Thoracic aorta (tissue), 2 donors: ENCODE data around the gene FOXJ2. TPM values are rescaled to one million over a fixed set of nuclear protein-coding genes. Genes with fewer than 3 reads are reported as not detected.
A peak's percentile ranks its signal among the peaks of the same experiment; 100 is the strongest.
"Not testable (repeated sequence)": the region's sequence is repeated elsewhere in the genome, so short reads cannot be mapped to it uniquely, and the experiment has no call there.

ENCODE experiments used
- ATAC-seq: fragments of 150-250 bp; one replicate; pipeline ENCODE4 v1.8.0; 2017; ENCODE audit warnings: low read depth; ENCODE audit not compliant: insufficient number of reproducible peaks, low FRiP score
- DNase-seq: peaks from one replicate; pipeline ENCODE4 v3.0.0-alpha.2; 2020; ENCODE audit warnings: low spot score
- H3K27ac ChIP-seq, 2 donors: fragments of 200-600 bp; sonication (generic); 1 replicate in 1 of 2; 2 replicates in 1 of 2; pipeline ENCODE4 v1.5.1; 2016; ENCODE audit warnings: mild to moderate bottlenecking in 2 of 2, moderate library complexity in 2 of 2
- H3K27me3 ChIP-seq: fragments of 200-600 bp; sonication (generic); replicated peaks from 2 replicates; pipeline ENCODE4 v1.6.0; 2016; ENCODE audit warnings: mild to moderate bottlenecking; ENCODE audit not compliant: insufficient read depth
- H3K36me3 ChIP-seq: fragments of 200-600 bp; sonication (generic); one replicate; pipeline ENCODE4 v1.5.1; 2016
- H3K4me1 ChIP-seq, 2 donors: fragments of 200-600 bp; sonication (generic); 1 replicate in 1 of 2; 2 replicates in 1 of 2; pipeline versions ENCODE4 v1.5.1 to v1.6.0; 2016; ENCODE audit warnings: low read depth in 2 of 2, mild to moderate bottlenecking in 1 of 2; ENCODE audit not compliant: control insufficient read depth in 1 of 2
- H3K4me3 ChIP-seq: fragments of 200-600 bp; sonication (generic); 2 replicates; pipeline ENCODE4 v1.5.1; 2016; ENCODE audit warnings: mild to moderate bottlenecking
- H3K9me3 ChIP-seq: fragments of 200-600 bp; sonication (generic); 2 replicates; pipeline ENCODE4 v1.5.1; 2016
- CTCF ChIP-seq: fragments of 200-600 bp; sonication (generic); IDR thresholded peaks from one replicate; pipeline ENCODE4 v1.5.1; 2019; ENCODE audit warnings: antibody characterized with exemption
- total RNA-seq, 2 donors: library from RNA; depleted of rRNA; stranded (reverse); fragments of >200 nt; gene quantifications; one replicate each; pipeline versions ENCODE4 v1.1.0 to v1.2.3, GENCODE V29; 2016

Gene FOXJ2
- total RNA-seq, 2 donors from 2014 or later, result 25.7 to 29.6 TPM

- ATAC-seq, result peak; percentile 26
- H3K4me3 ChIP-seq, result no peak overlapping the region
- H3K4me1 ChIP-seq, result no peaks in the 10 kb centered on the region
- H3K27me3 ChIP-seq, result no peaks in the 10 kb centered on the region
- TF ChIP-seq CTCF, result no peak
- DNase-seq, result no peak
- no peaks in the 10 kb centered on the region for H3K9me3 ChIP-seq
- H3K36me3 ChIP-seq, result peaks cover 13% of the 10 kb centered on the region
- peak overlapping the region in 1 of 2 donors; percentile 34 for H3K27ac ChIP-seq
Measured at GRCh38 chr12:8057839-8058238, 25.3 kb downstream of the FOXJ2 start.

- ATAC-seq (no peak), DNase-seq (no peak)
- H3K27me3 ChIP-seq, result no peaks in the 10 kb centered on the region
- H3K27ac ChIP-seq, result no peak overlapping the region
- H3K9me3 ChIP-seq, result no peaks in the 10 kb centered on the region
- H3K36me3 ChIP-seq, result peaks cover 9% of the 10 kb centered on the region
- H3K4me1 ChIP-seq, result no peaks in the 10 kb centered on the region
- TF ChIP-seq CTCF, result no peak
- H3K4me3 ChIP-seq, result no peak overlapping the region
Measured at GRCh38 chr12:8058506-8058905, 26.0 kb downstream of the FOXJ2 start.

GRCh38 chr12:8064131-8064530 lies 31.6 kb downstream of the FOXJ2 start:
- Histone ChIP-seq H3K36me3 (no peaks in the 10 kb centered on the region), H3K27ac (peak overlapping the region in 1 of 2 donors; percentile 34), H3K4me1 (no peaks in the 10 kb centered on the region), H3K9me3 (no peaks in the 10 kb centered on the region), H3K27me3 (no peaks in the 10 kb centered on the region), H3K4me3 (peak overlapping the region; percentile 28)
- TF ChIP-seq CTCF, result no peak
- ATAC-seq (no peak), DNase-seq (no peak)

GRCh38 chr12:8065991-8066594 lies 33.6 kb downstream of the FOXJ2 start, which contains the start of gene C3AR1:
Gene C3AR1, minus strand, starts transcription at chr12:8066359. Its CDS starts 6,174 bp downstream, at chr12:8060185.
- ATAC-seq (peak; percentile 32), DNase-seq (no peak)
- no peaks in the 10 kb centered on the region for H3K4me1 ChIP-seq
- peak within 1 kb of the TSS; percentile 28 for H3K4me3 ChIP-seq
- no peaks in the 10 kb centered on the region for H3K36me3 ChIP-seq
- no peaks in the 10 kb centered on the region for H3K9me3 ChIP-seq
- peak within 1 kb of the TSS in 1 of 2 donors; percentile 34 for H3K27ac ChIP-seq
- no peaks in the 10 kb centered on the region for H3K27me3 ChIP-seq
- no peak for TF ChIP-seq CTCF

GRCh38 chr12:8069582-8069981 lies 37.1 kb downstream of the FOXJ2 start:
- Histone ChIP-seq H3K36me3 (no peaks in the 10 kb centered on the region), H3K27me3 (no peaks in the 10 kb centered on the region), H3K4me1 (no peaks in the 10 kb centered on the region), H3K4me3 (no peak overlapping the region), H3K27ac (no peak overlapping the region), H3K9me3 (no peaks in the 10 kb centered on the region)
- TF ChIP-seq CTCF, result no peak
- ATAC-seq (no peak), DNase-seq (no peak)

- not testable (repeated sequence) for ATAC-seq
Measured at GRCh38 chr12:8071820-8072219, 39.3 kb downstream of the FOXJ2 start.

More at GRCh38 chr12:8071820-8072219, 39.3 kb downstream of the FOXJ2 start:
- H3K27me3 ChIP-seq, H3K4me3 ChIP-seq, H3K27ac ChIP-seq, H3K4me1 ChIP-seq, H3K9me3 ChIP-seq, H3K36me3 ChIP-seq, DNase-seq: not testable (repeated sequence)
